ENCODE results near the gene SHC4.

Gene SHC4

GRCh38 chr15:48784756-48785155 is 179.0 kb downstream of the SHC4 start:
- Histone ChIP-seq H3K27ac (ENCODE audit: low read length) (no peak overlapping the region), H3K36me3 (ENCODE audit: control insufficient read depth, insufficient read depth, low read length) (peaks cover 8% of the 10 kb centered on the region; the same call in 1 of the 2 replicates), H3K4me3 (ENCODE audit: low read length) (no peak overlapping the region), H3K9me3 (ENCODE audit: control insufficient read depth, insufficient read depth, low read length) (no peaks in the 10 kb centered on the region), H3K27me3 (ENCODE audit: control insufficient read depth, insufficient read depth, low read length) (no peaks in the 10 kb centered on the region), H3K4me1 (ENCODE audit: control insufficient read depth, insufficient read depth, low read length) (no peaks in the 10 kb centered on the region)
- DNase-seq (ENCODE audit: low read depth, low spot score): no peak
- WGBS (ENCODE audit: insufficient coverage, insufficient read length): no CpG with 5 or more reads among the region's 2 CpGs

- Histone ChIP-seq H3K27me3 (ENCODE audit: control insufficient read depth, insufficient read depth, low read length) (no peaks in the 10 kb centered on the region), H3K4me3 (ENCODE audit: low read length) (no peak overlapping the region), H3K4me1 (ENCODE audit: control insufficient read depth, insufficient read depth, low read length) (no peaks in the 10 kb centered on the region), H3K36me3 (ENCODE audit: control insufficient read depth, insufficient read depth, low read length) (peaks cover 8% of the 10 kb centered on the region; the same call in 1 of the 2 replicates), H3K9me3 (ENCODE audit: control insufficient read depth, insufficient read depth, low read length) (no peaks in the 10 kb centered on the region), H3K27ac (ENCODE audit: low read length) (no peak overlapping the region)
- no peak for DNase-seq (ENCODE audit: low read depth, low spot score)
- no CpG with 5 or more reads among the region's 2 CpGs for WGBS (ENCODE audit: insufficient coverage, insufficient read length)
Observed at GRCh38 chr15:48782911-48783310, 180.8 kb downstream of the SHC4 start.

- Histone ChIP-seq H3K27me3 (ENCODE audit: control insufficient read depth, insufficient read depth, low read length) (no peaks in the 10 kb centered on the region), H3K9me3 (ENCODE audit: control insufficient read depth, insufficient read depth, low read length) (no peaks in the 10 kb centered on the region), H3K4me1 (ENCODE audit: control insufficient read depth, insufficient read depth, low read length) (no peaks in the 10 kb centered on the region), H3K27ac (ENCODE audit: low read length) (no peak overlapping the region), H3K36me3 (ENCODE audit: control insufficient read depth, insufficient read depth, low read length) (peaks cover 8% of the 10 kb centered on the region; the same call in 1 of the 2 replicates), H3K4me3 (ENCODE audit: low read length) (no peak overlapping the region)
- no peak for DNase-seq (ENCODE audit: low read depth, low spot score)
- WGBS (ENCODE audit: insufficient coverage, insufficient read length): no CpG with 5 or more reads among the region's 5 CpGs
Observed at GRCh38 chr15:48781481-48782081, 182.1 kb downstream of the SHC4 start.

GRCh38 chr15:48781017-48781416 is 182.7 kb downstream of the SHC4 start:
- WGBS (ENCODE audit: insufficient coverage, insufficient read length): no CpG with 5 or more reads among the region's 2 CpGs

GRCh38 chr15:48778331-48778730 is 185.4 kb downstream of the SHC4 start:
- DNase-seq (ENCODE audit: low read depth, low spot score): no peak
- no peaks in the 10 kb centered on the region for H3K27me3 ChIP-seq (ENCODE audit: control insufficient read depth, insufficient read depth, low read length)
- H3K4me3 ChIP-seq (ENCODE audit: low read length): no peak overlapping the region
- no CpG with 5 or more reads among the region's 10 CpGs for WGBS (ENCODE audit: insufficient coverage, insufficient read length)
- H3K36me3 ChIP-seq (ENCODE audit: control insufficient read depth, insufficient read depth, low read length): peaks cover 8% of the 10 kb centered on the region; the same call in 1 of the 2 replicates
- no peaks in the 10 kb centered on the region for H3K4me1 ChIP-seq (ENCODE audit: control insufficient read depth, insufficient read depth, low read length)
- H3K9me3 ChIP-seq (ENCODE audit: control insufficient read depth, insufficient read depth, low read length): no peaks in the 10 kb centered on the region
- H3K27ac ChIP-seq (ENCODE audit: low read length): no peak overlapping the region

More at GRCh38 chr15:48781017-48781416, 182.7 kb downstream of the SHC4 start:
- DNase-seq (ENCODE audit: low read depth, low spot score): no peak
- no peaks in the 10 kb centered on the region for H3K9me3 ChIP-seq (ENCODE audit: control insufficient read depth, insufficient read depth, low read length)
- H3K4me1 ChIP-seq (ENCODE audit: control insufficient read depth, insufficient read depth, low read length): no peaks in the 10 kb centered on the region
- no peak overlapping the region for H3K4me3 ChIP-seq (ENCODE audit: low read length)
- peaks cover 8% of the 10 kb centered on the region; the same call in 1 of the 2 replicates for H3K36me3 ChIP-seq (ENCODE audit: control insufficient read depth, insufficient read depth, low read length)
- no peak overlapping the region for H3K27ac ChIP-seq (ENCODE audit: low read length)
- no peaks in the 10 kb centered on the region for H3K27me3 ChIP-seq (ENCODE audit: control insufficient read depth, insufficient read depth, low read length)

GRCh38 chr15:48777645-48778330 is 185.9 kb downstream of the SHC4 start:
- no CpG with 5 or more reads among the region's 1 CpG for WGBS (ENCODE audit: insufficient coverage, insufficient read length)
- Histone ChIP-seq H3K9me3 (ENCODE audit: control insufficient read depth, insufficient read depth, low read length) (no peaks in the 10 kb centered on the region), H3K36me3 (ENCODE audit: control insufficient read depth, insufficient read depth, low read length) (peaks cover 8% of the 10 kb centered on the region; the same call in 1 of the 2 replicates), H3K4me3 (ENCODE audit: low read length) (no peak overlapping the region), H3K27me3 (ENCODE audit: control insufficient read depth, insufficient read depth, low read length) (no peaks in the 10 kb centered on the region), H3K4me1 (ENCODE audit: control insufficient read depth, insufficient read depth, low read length) (no peaks in the 10 kb centered on the region), H3K27ac (ENCODE audit: low read length) (no peak overlapping the region)
- no peak for DNase-seq (ENCODE audit: low read depth, low spot score)

- no CpG with 5 or more reads among the region's 2 CpGs for WGBS (ENCODE audit: insufficient coverage, insufficient read length)
- no peaks in the 10 kb centered on the region for H3K9me3 ChIP-seq (ENCODE audit: control insufficient read depth, insufficient read depth, low read length)
Observed at GRCh38 chr15:48775546-48775945, 188.2 kb downstream of the SHC4 start.

GRCh38 chr15:48774484-48774883 is 189.2 kb downstream of the SHC4 start:
- no peaks in the 10 kb centered on the region for H3K27me3 ChIP-seq (ENCODE audit: control insufficient read depth, insufficient read depth, low read length)
- WGBS (ENCODE audit: insufficient coverage, insufficient read length): no CpG with 5 or more reads among the region's 1 CpG
- no peak overlapping the region for H3K4me3 ChIP-seq (ENCODE audit: low read length)
- no peak overlapping the region for H3K27ac ChIP-seq (ENCODE audit: low read length)
- no peaks in the 10 kb centered on the region for H3K4me1 ChIP-seq (ENCODE audit: control insufficient read depth, insufficient read depth, low read length)
- H3K9me3 ChIP-seq (ENCODE audit: control insufficient read depth, insufficient read depth, low read length): no peaks in the 10 kb centered on the region
- no peak for DNase-seq (ENCODE audit: low read depth, low spot score)
- H3K36me3 ChIP-seq (ENCODE audit: control insufficient read depth, insufficient read depth, low read length): no peaks in the 10 kb centered on the region

More at GRCh38 chr15:48775546-48775945, 188.2 kb downstream of the SHC4 start:
- H3K36me3 ChIP-seq (ENCODE audit: control insufficient read depth, insufficient read depth, low read length): no peaks in the 10 kb centered on the region
- H3K27me3 ChIP-seq (ENCODE audit: control insufficient read depth, insufficient read depth, low read length): no peaks in the 10 kb centered on the region
- H3K4me3 ChIP-seq (ENCODE audit: low read length): no peak overlapping the region
- no peak for DNase-seq (ENCODE audit: low read depth, low spot score)
- H3K4me1 ChIP-seq (ENCODE audit: control insufficient read depth, insufficient read depth, low read length): no peaks in the 10 kb centered on the region
- no peak overlapping the region for H3K27ac ChIP-seq (ENCODE audit: low read length)
